Panc1 (cell line): ENCODE measurements around the gene SPARC. TPM values are rescaled to one million over a fixed set of nuclear protein-coding genes. Genes with fewer than 3 reads are reported as not detected.
"Not testable (repeated sequence)": the region's sequence is repeated elsewhere in the genome, so short reads cannot be mapped to it uniquely, and the experiment has no call there.

Experiments
- ATAC-seq: fragments of 200-7000 bp; cut with Tn5 transposase; 2 replicates; pipeline ENCODE4 v1.9.1; 2020; ENCODE audit warnings: mild to moderate bottlenecking, moderate library complexity
- BruUV-seq: library from RNA; stranded (reverse); fragments of 400-500 nt; replicated peaks from 2 replicates; lab custom pipeline; 2021; lab: Mats Ljungman, UMichigan
- CTCF ChIA-PET: fragments of 300-600 bp; sonication (Branson Sonifier 250); formaldehyde crosslinking; loops from one replicate; lab custom pipeline; 2022; ENCODE audit warnings: antibody characterized with exemption; lab: Charles Lee
- POLR2A ChIA-PET: fragments of 300-600 bp; sonication (Branson Sonifier 250); formaldehyde crosslinking; loops from one replicate; lab custom pipeline; 2022; ENCODE audit warnings: antibody characterized with exemption; lab: Charles Lee
- DNase-seq: peaks from one replicate; pipeline ENCODE4 v3.0.0-alpha.2; 2010; ENCODE audit warnings: low read depth, low spot score
- H3K27ac ChIP-seq: 2 replicates; pipeline ENCODE4 v1.5.1; 2011; ENCODE audit warnings: mild to moderate bottlenecking, low read length, inconsistent platforms
- H3K27me3 ChIP-seq: fragments of 200-500 bp; sonication (Bioruptor generic); 2 replicates; pipeline ENCODE4 v1.6.0; 2014; ENCODE audit warnings: low read length, inconsistent platforms; ENCODE audit not compliant: control insufficient read depth, insufficient read depth
- H3K36me3 ChIP-seq: fragments of 200-500 bp; sonication (Bioruptor generic); 2 replicates; pipeline ENCODE4 v1.5.1; 2014; ENCODE audit warnings: inconsistent platforms, mild to moderate bottlenecking, low read length, moderate library complexity; ENCODE audit not compliant: control insufficient read depth, insufficient read depth
- H3K4me1 ChIP-seq: 2 replicates; pipeline ENCODE4 v1.5.1; 2011; ENCODE audit warnings: inconsistent platforms, mild to moderate bottlenecking, low read length, moderate library complexity; ENCODE audit not compliant: control insufficient read depth, insufficient read depth
- H3K4me3 ChIP-seq, 2 experiments: 2 replicates each; pipeline ENCODE4 v1.5.1; 2011 to 2012; ENCODE audit warnings: low read depth in 2 of 2, low read length in 2 of 2, mild to moderate bottlenecking in 2 of 2, inconsistent platforms in 1 of 2, moderate library complexity in 1 of 2
- H3K9me3 ChIP-seq: fragments of 200-500 bp; sonication (Bioruptor generic); 2 replicates; pipeline ENCODE4 v1.5.1; 2014; ENCODE audit warnings: low read depth, mild to moderate bottlenecking, inconsistent platforms, low read length, moderate library complexity; ENCODE audit not compliant: control insufficient read depth, insufficient read depth
- POLR2AphosphoS5 ChIP-seq: IDR thresholded peaks from 2 replicates; pipeline ENCODE4 v1.6.1; 2012; ENCODE audit warnings: mild to moderate bottlenecking, low read depth, low read length, moderate library complexity
- SIN3A ChIP-seq: IDR thresholded peaks from 2 replicates; pipeline ENCODE4 v1.6.1; 2012; ENCODE audit warnings: low read depth, mild to moderate bottlenecking, low read length, moderate library complexity, borderline replicate concordance; ENCODE audit not compliant: insufficient read depth
- TCF7L2 ChIP-seq: IDR thresholded peaks from 2 replicates; pipeline ENCODE4 v1.6.1; 2011; ENCODE audit warnings: mild to moderate bottlenecking, low read depth, low read length, inconsistent platforms
- in situ Hi-C: cut with HindIII; loops from 2 replicates; pipeline ENCODE4 v1.10.0; 2016; ENCODE audit warnings: low sequenced_read_pairs, low pct_unique_long_range_greater_than_20kb
- intact Hi-C: fragments of 100-400 bp; cut with micrococcal nuclease; formaldehyde crosslinking; loops from one replicate; pipeline ENCODE4 v1.10.0; 2022; ENCODE audit not compliant: unreplicated experiment
- total RNA-seq: library from RNA; stranded (reverse); gene quantifications from one replicate; pipeline ENCODE4 v1.2.1, GENCODE V29; 2021; ENCODE audit not compliant: unreplicated experiment
- TF ChIP-seq, protein P1 (sequence below): fragments of 450-650 bp; IDR thresholded peaks from 2 replicates; pipeline ENCODE4 v1.5.1; 2017; ENCODE audit warnings: mild to moderate bottlenecking
- TF ChIP-seq, protein P2 (sequence below), 2 experiments: IDR thresholded peaks; 2 replicates each; pipeline ENCODE4 v1.6.1; 2011 to 2012; ENCODE audit warnings: low read depth in 2 of 2, control low read depth in 1 of 2, low read length in 1 of 2, mild to moderate bottlenecking in 1 of 2, moderate library complexity in 1 of 2; ENCODE audit not compliant: insufficient read depth in 1 of 2

SPARC gene
- total RNA-seq, 1 experiment from 2014 or later, result 228 TPM

DNA sequence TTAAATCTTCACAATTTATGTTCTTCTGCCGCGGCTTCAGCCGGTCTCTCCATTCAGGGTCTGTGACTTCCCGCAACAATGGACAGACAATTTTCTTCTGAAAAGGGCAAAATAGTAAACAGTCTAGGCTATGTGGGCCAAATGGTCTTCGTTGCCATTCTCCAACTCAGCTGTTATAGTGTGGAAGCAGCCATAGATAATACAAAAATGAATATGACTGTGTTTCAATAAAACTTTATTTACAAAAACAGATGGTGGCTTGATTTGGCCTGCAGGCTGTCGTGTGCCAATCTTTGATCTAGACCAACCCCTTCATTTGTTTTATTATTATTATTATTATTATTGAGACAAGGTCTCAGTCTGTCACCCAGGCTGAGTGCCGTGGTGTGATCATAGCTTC is 43.7 kb upstream of the SPARC start:
- DNase-seq (no peak), ATAC-seq (no peak)
- TF ChIP-seq, protein P1, sequence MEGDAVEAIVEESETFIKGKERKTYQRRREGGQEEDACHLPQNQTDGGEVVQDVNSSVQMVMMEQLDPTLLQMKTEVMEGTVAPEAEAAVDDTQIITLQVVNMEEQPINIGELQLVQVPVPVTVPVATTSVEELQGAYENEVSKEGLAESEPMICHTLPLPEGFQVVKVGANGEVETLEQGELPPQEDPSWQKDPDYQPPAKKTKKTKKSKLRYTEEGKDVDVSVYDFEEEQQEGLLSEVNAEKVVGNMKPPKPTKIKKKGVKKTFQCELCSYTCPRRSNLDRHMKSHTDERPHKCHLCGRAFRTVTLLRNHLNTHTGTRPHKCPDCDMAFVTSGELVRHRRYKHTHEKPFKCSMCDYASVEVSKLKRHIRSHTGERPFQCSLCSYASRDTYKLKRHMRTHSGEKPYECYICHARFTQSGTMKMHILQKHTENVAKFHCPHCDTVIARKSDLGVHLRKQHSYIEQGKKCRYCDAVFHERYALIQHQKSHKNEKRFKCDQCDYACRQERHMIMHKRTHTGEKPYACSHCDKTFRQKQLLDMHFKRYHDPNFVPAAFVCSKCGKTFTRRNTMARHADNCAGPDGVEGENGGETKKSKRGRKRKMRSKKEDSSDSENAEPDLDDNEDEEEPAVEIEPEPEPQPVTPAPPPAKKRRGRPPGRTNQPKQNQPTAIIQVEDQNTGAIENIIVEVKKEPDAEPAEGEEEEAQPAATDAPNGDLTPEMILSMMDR, result no peak
- TF ChIP-seq SIN3A, result no peak
- TF ChIP-seq TCF7L2, result no peak
- no peak for TF ChIP-seq POLR2AphosphoS5
- Histone ChIP-seq H3K27me3 (no peaks in the 10 kb centered on the region), H3K36me3 (no peaks in the 10 kb centered on the region), H3K4me3 (no peak overlapping the region), H3K4me1 (no peaks in the 10 kb centered on the region), H3K9me3 (no peaks in the 10 kb centered on the region), H3K27ac (no peak overlapping the region)
- POLR2A ChIA-PET, result no interaction called here
- in situ Hi-C loops, result no loop called here
- intact Hi-C loops, result no loop called here
- no TSS peak for BruUV-seq
- CTCF ChIA-PET, result no interaction called here

DNA sequence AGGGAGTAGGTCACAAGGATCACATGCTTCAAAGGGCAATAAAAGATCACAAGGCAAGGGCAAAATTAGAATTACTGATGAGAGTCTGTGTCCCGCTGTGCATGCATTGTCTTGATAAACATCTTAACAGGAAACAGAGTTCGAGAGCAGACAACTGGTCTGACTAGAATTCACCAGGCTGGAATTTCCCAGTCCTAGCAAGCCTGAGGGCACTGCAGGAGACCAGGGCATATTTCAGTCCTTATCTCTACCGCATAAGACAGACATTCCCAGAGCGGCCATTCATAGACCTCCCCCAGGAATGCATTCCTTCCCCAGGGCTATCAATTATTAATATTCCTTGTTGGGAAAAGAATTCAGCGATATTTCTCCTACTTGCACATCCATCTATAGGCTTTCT is 42.9 kb upstream of the SPARC start:
- BruUV-seq, H3K27me3 ChIP-seq, POLR2A ChIA-PET, H3K9me3 ChIP-seq, H3K36me3 ChIP-seq, intact Hi-C loops, H3K27ac ChIP-seq, ATAC-seq, DNase-seq, in situ Hi-C loops, H3K4me3 ChIP-seq, H3K4me1 ChIP-seq, CTCF ChIA-PET: not testable (repeated sequence)

DNA sequence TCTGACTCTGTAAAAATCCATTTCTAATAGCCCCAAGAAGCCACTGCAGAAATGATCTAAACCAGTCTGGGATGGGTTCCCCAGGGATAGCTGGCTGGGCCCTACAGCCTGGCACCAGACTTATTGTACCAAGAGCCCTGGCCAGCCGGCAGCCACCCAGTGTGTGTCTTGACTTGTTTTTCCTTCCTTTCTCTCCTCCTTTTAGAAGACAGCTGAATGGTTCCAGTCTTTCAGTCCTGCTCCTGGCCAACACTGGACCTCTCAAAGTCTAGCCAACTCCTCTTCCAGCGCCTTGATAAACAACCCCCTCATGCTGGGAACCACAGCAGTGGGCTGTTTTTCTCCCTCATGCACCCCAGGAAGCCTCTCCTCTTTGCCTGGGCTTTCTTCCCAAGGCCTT is 37.6 kb upstream of the SPARC start:
- ChIA-PET POLR2A (no interaction called here), CTCF (no interaction called here)
- ATAC-seq (no peak), DNase-seq (no peak)
- intact Hi-C loops (no loop called here), in situ Hi-C loops (no loop called here)
- no peaks in the 10 kb centered on the region for H3K9me3 ChIP-seq
- no peak overlapping the region; the same call in 1 of the 2 replicates for H3K27ac ChIP-seq
- BruUV-seq, result no TSS peak
- TF ChIP-seq, protein P1, result no peak
- no peak for TF ChIP-seq POLR2AphosphoS5
- no peak for TF ChIP-seq TCF7L2
- no peak for TF ChIP-seq SIN3A
- TF ChIP-seq, protein P2, sequence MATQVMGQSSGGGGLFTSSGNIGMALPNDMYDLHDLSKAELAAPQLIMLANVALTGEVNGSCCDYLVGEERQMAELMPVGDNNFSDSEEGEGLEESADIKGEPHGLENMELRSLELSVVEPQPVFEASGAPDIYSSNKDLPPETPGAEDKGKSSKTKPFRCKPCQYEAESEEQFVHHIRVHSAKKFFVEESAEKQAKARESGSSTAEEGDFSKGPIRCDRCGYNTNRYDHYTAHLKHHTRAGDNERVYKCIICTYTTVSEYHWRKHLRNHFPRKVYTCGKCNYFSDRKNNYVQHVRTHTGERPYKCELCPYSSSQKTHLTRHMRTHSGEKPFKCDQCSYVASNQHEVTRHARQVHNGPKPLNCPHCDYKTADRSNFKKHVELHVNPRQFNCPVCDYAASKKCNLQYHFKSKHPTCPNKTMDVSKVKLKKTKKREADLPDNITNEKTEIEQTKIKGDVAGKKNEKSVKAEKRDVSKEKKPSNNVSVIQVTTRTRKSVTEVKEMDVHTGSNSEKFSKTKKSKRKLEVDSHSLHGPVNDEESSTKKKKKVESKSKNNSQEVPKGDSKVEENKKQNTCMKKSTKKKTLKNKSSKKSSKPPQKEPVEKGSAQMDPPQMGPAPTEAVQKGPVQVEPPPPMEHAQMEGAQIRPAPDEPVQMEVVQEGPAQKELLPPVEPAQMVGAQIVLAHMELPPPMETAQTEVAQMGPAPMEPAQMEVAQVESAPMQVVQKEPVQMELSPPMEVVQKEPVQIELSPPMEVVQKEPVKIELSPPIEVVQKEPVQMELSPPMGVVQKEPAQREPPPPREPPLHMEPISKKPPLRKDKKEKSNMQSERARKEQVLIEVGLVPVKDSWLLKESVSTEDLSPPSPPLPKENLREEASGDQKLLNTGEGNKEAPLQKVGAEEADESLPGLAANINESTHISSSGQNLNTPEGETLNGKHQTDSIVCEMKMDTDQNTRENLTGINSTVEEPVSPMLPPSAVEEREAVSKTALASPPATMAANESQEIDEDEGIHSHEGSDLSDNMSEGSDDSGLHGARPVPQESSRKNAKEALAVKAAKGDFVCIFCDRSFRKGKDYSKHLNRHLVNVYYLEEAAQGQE (IDR thresholded peaks at IDR 0.05; ENCODE audit: insufficient read depth in 1 of 2, low read depth in 2 of 2, low read length in 1 of 2), result no peak
- H3K36me3 ChIP-seq, result no peaks in the 10 kb centered on the region
- peaks cover 5% of the 10 kb centered on the region; the same call in 1 of the 2 replicates for H3K4me1 ChIP-seq
- H3K4me3 ChIP-seq, result no peak overlapping the region
- no peaks in the 10 kb centered on the region for H3K27me3 ChIP-seq
